ENCODE data around the gene CBFA2T3. TPM values are rescaled to one million over a fixed set of nuclear protein-coding genes. Genes with fewer than 3 reads are reported as not detected.

The CBFA2T3 gene
- total and polyA plus RNA-seq, 4 donors: 0.18 to 9.4 (median 2.7) TPM

DNA sequence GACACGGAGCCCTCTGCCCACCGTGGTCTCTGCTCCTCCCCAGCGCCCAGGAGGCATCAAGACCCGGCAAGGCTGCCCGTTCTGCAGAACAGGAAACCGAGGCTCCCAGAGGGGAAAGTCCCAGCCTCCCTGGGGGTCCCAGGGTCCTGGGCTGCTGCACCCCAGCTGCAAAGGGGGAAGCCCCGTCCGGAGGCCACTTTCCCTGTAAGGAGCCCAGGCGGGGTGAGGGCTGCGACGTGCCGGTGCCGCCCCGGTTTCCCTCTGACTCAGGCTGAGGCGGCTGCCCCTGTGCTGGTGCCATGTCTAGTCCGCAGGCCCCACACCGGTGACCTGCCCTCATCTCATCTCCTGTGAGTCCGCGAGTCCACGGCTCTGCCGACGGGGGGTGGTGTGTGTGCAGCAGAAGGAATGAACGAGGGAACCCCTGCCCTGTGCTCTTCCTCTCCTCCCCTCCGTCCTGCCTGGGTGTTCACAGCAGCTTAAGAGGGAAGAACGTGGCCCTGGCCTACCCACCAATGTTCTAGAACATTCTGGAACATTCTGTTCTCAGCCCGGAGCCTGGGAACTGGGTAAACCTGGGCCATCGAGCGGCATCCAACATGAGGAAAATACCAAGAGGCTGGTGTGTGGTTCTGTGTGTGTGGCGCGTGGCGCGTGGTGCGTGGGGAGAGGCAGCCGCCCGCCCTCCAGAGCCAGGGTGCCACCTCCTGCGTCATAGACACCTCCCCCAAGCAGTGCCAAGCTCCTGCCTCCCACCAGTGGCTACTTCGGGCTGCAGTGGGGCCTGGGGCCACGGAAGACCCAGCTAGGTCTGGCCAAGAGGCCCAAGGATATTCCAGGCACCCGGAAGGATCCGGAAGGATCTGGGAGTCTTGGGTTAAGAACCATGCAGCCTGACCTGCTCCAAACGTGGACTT, 7.0 kb upstream of the CBFA2T3 start:
- H3K27ac ChIP-seq (ENCODE audit: low read depth in 1 of 2, low read length in 2 of 2): no peak overlapping the region
- WGBS, 2 donors: 78 to 80% methylated on average over 38 to 41 of the region's 41 CpGs
- no peak overlapping the region for H3K4me3 ChIP-seq (ENCODE audit: low read length in 2 of 2)
- no peaks in the 10 kb centered on the region for H3K4me1 ChIP-seq (ENCODE audit: control insufficient read depth in 1 of 2, insufficient read depth in 2 of 2, low read length in 2 of 2)
- no peaks in the 10 kb centered on the region for H3K27me3 ChIP-seq (ENCODE audit: control insufficient read depth in 1 of 2, insufficient read depth in 2 of 2, low read length in 1 of 2)
- intact Hi-C loops (cut with DNase I): no loop called here
- no peaks in the 10 kb centered on the region for H3K9me3 ChIP-seq (ENCODE audit: control insufficient read depth, low read length)
- no peak for DNase-seq
- H3K36me3 ChIP-seq (ENCODE audit: control insufficient read depth in 1 of 2, insufficient read depth in 2 of 2, low read length in 1 of 2): no peaks in the 10 kb centered on the region
- no peak for ATAC-seq (ENCODE audit: low FRiP score)

DNA sequence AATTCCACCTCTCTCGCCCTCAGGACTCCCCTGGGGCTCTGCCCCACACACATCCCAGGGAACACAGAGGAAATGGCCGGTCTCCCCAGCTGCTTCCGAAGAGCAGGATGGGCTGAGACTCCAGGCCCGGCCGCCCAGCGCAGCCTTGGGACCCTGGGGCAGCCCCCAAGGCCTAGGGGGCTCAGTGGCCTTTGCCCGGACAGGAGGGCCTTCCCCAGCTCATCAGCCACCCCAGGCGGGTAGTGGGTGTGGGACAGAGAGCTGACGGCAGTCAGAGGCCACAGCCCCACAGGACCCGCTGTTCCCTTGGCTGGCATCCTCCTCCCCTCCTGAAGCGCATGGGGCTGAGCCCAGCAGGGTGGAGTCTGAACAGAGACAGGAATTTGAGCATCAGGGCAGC, 6.2 kb upstream of the CBFA2T3 start:
- intact Hi-C loops (cut with DNase I): no loop called here
- WGBS, 2 donors: 61 to 66% methylated on average over 11 of the region's 11 CpGs
- no peak overlapping the region for H3K27ac ChIP-seq (ENCODE audit: low read depth in 1 of 2, low read length in 2 of 2)
- H3K9me3 ChIP-seq (ENCODE audit: control insufficient read depth, low read length): no peaks in the 10 kb centered on the region
- no peaks in the 10 kb centered on the region for H3K36me3 ChIP-seq (ENCODE audit: control insufficient read depth in 1 of 2, insufficient read depth in 2 of 2, low read length in 1 of 2)
- DNase-seq (no peak), ATAC-seq (ENCODE audit: low FRiP score) (no peak)
- no peaks in the 10 kb centered on the region for H3K27me3 ChIP-seq (ENCODE audit: control insufficient read depth in 1 of 2, insufficient read depth in 2 of 2, low read length in 1 of 2)
- no peaks in the 10 kb centered on the region for H3K4me1 ChIP-seq (ENCODE audit: control insufficient read depth in 1 of 2, insufficient read depth in 2 of 2, low read length in 2 of 2)
- H3K4me3 ChIP-seq (ENCODE audit: low read length in 2 of 2): no peak overlapping the region

DNA sequence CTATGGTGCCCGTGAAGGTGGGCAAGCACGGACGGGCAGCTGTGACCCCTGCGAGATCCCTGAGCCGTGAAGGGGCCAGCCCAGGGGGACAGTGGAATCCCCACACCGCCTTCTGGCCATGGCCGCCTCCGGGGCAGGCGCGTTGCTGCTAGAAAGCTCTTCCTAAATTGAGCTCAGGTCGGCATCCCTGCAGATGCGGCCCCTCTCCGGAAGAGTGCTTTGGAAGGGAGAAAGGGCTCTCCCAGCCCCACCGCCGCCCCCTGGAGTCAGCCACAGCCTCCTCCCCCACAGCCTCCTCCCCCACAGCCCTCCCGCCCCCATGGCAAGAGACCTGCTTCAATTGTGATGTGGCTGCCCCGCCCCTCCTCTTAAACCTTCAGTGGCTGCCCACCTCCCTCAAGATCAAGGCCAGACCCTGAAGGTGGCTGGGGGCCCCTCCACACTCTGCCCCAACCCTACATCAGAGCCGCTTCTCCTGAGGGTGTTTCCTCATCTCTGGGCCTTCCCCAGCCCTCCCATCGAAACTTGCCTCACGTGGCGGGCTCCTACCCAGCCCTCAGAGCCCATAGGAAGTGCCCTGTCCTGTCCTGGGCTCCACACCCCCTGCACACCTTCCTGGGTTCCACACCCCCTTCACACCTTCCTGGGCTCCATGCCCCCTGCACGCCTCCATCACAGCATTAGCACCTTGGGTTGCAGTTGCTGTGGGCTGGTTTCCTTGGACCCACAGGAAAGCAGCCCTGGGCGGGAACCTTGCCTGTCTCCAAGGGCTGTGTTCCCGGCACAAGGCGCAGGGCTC, 5.5 kb upstream of the CBFA2T3 start:
- ATAC-seq (ENCODE audit: low FRiP score) (no peak), DNase-seq (no peak)
- WGBS, 2 donors: 65 to 71% methylated on average over 22 to 25 of the region's 25 CpGs
- H3K9me3 ChIP-seq (ENCODE audit: control insufficient read depth, low read length): no peaks in the 10 kb centered on the region
- H3K27ac ChIP-seq (ENCODE audit: low read depth in 1 of 2, low read length in 2 of 2): no peak overlapping the region
- intact Hi-C loops (cut with DNase I): no loop called here
- H3K4me3 ChIP-seq (ENCODE audit: low read length in 2 of 2): no peak overlapping the region
- no peaks in the 10 kb centered on the region for H3K27me3 ChIP-seq (ENCODE audit: control insufficient read depth in 1 of 2, insufficient read depth in 2 of 2, low read length in 1 of 2)
- no peaks in the 10 kb centered on the region for H3K4me1 ChIP-seq (ENCODE audit: control insufficient read depth in 1 of 2, insufficient read depth in 2 of 2, low read length in 2 of 2)
- H3K36me3 ChIP-seq (ENCODE audit: control insufficient read depth in 1 of 2, insufficient read depth in 2 of 2, low read length in 1 of 2): no peaks in the 10 kb centered on the region

DNA sequence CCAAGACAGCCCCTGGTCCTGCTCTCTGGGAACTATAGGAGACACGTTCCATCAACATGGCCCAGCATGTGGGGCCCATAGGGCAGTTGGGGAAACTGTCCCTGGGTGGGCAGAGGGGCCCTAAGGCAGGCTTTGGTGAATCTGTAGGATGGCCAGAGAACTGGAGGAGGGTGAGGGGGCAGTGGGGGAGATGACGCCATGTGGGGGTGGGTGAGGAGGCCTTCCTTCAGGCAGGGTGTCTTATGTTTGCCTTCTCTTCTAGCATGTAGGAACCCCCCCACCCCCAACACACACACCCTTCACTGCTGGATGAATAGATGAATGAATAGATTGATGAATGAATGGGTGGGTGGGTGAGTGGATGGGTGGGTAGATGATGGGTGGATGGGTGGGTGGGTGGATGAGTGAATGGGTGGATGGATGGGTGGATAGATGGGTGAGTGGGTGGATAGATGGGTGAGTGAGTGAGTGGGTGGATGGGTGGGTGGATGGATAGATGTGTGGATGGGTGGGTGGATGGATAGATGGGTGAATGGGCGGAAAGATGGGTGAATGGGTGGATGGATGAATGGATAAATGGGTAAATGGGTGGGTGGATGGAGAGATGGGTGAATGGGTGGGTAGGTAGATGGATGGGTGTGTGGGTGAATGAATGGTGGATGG, 2.5 kb upstream of the CBFA2T3 start:
- H3K4me3 ChIP-seq (ENCODE audit: low read length in 2 of 2): no peak overlapping the region
- no peaks in the 10 kb centered on the region for H3K36me3 ChIP-seq (ENCODE audit: control insufficient read depth in 1 of 2, insufficient read depth in 2 of 2, low read length in 1 of 2)
- H3K27ac ChIP-seq (ENCODE audit: low read depth in 1 of 2, low read length in 2 of 2): no peak overlapping the region
- H3K9me3 ChIP-seq (ENCODE audit: control insufficient read depth, low read length): no peaks in the 10 kb centered on the region
- no peaks in the 10 kb centered on the region for H3K27me3 ChIP-seq (ENCODE audit: control insufficient read depth in 1 of 2, insufficient read depth in 2 of 2, low read length in 1 of 2)
- 82 to 83% methylated on average over 3 of the region's 3 CpGs for WGBS, 2 donors
- intact Hi-C loops (cut with DNase I): no loop called here
- H3K4me1 ChIP-seq (ENCODE audit: control insufficient read depth in 1 of 2, insufficient read depth in 2 of 2, low read length in 2 of 2): no peaks in the 10 kb centered on the region
- no peak for ATAC-seq (ENCODE audit: low FRiP score)
- DNase-seq: no peak

DNA sequence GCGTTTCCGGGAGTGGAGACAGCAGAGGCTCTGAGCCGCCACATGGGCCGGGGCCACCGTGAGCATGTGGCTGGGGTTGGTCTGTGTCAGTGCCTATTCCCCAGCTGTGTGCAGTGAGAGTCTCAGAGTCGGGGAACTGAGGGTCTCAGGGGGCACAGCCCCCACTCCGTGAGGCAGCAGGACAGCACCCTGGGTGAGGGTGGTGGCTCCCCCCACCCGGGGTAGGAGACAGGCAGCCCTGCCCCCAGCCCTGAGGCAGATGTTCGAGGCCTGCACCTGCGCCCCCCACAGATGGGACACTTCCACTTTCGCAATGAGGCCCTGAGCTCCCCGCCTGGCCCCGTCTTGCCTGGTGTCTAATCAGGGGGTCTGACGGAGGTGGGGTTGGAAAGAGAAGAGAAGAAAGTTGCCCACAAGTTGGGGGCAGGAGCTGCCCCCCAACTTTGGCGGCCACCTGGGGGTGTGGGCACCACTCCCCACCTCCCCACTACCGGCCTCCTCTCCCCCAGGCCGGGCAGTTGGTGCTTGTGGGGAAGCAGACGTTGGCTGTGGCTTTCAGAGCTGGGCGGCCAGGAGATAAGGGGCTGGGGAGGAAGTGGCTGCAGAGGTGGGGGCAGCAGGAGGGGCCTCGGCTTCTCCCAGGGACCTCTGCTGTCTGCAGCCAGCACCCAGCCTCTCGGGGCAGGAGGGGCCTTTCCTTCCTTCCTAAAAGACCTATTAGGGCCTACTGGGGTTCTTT, 1.8 kb upstream of the CBFA2T3 start:
- Histone ChIP-seq H3K27ac (ENCODE audit: low read depth in 1 of 2, low read length in 2 of 2) (no peak overlapping the region), H3K27me3 (ENCODE audit: control insufficient read depth in 1 of 2, insufficient read depth in 2 of 2, low read length in 1 of 2) (no peaks in the 10 kb centered on the region), H3K9me3 (ENCODE audit: control insufficient read depth, low read length) (no peaks in the 10 kb centered on the region), H3K4me1 (ENCODE audit: control insufficient read depth in 1 of 2, insufficient read depth in 2 of 2, low read length in 2 of 2) (no peaks in the 10 kb centered on the region), H3K4me3 (ENCODE audit: low read length in 2 of 2) (no peak overlapping the region), H3K36me3 (ENCODE audit: control insufficient read depth in 1 of 2, insufficient read depth in 2 of 2, low read length in 1 of 2) (no peaks in the 10 kb centered on the region)
- WGBS, 2 donors: 66 to 69% methylated on average over 20 to 21 of the region's 21 CpGs
- intact Hi-C loops (cut with DNase I): no loop called here
- ATAC-seq (ENCODE audit: low FRiP score) (no peak), DNase-seq (no peak)

DNA sequence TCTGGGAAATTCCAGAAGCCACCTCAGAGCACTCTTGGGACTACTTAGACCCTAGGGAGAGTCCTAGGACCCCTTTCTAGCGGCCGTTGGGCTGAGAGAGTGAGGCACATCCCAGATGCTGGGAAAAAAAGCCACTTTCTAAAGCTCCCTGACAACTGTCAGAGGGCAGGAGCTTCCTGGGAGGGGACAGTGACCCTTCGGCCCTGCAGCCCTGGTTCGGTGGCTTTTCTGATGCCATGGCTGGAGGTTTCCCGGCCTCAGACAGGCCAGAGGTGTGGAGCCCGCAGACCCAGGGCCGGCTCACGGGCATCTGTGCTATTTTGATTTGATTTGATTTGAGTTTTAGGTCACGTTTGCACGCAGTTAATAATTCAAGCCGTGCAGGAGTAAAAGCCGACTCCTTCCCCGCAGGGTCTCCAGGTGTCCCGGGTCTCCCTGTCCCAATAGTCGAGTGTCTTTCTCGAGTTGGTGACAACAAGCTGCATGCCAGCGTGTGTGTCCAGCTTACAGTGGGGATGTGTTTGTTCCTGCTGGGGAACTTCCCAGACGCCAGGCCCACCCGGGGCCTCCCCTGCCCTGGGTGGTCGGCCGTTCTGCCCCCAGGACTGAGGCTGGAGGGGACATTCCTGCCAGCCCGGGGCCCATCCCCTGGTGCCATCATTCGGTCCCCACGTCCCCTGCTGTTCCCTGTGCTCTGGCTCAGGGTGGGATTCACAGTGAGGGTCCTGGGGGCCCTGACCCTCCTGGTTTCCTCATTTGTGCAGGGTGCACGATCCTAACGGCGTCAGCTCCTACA, 1.0 kb upstream of the CBFA2T3 start:
- H3K36me3 ChIP-seq (ENCODE audit: control insufficient read depth in 1 of 2, insufficient read depth in 2 of 2, low read length in 1 of 2): no peaks in the 10 kb centered on the region
- no peaks in the 10 kb centered on the region for H3K27me3 ChIP-seq (ENCODE audit: control insufficient read depth in 1 of 2, insufficient read depth in 2 of 2, low read length in 1 of 2)
- no peaks in the 10 kb centered on the region for H3K4me1 ChIP-seq (ENCODE audit: control insufficient read depth in 1 of 2, insufficient read depth in 2 of 2, low read length in 2 of 2)
- H3K27ac ChIP-seq (ENCODE audit: low read depth in 1 of 2, low read length in 2 of 2): no peak overlapping the region
- no peaks in the 10 kb centered on the region for H3K9me3 ChIP-seq (ENCODE audit: control insufficient read depth, low read length)
- WGBS, 2 donors: 67 to 69% methylated on average over 27 of the region's 27 CpGs
- DNase-seq (no peak), ATAC-seq (ENCODE audit: low FRiP score) (no peak)
- no peak overlapping the region for H3K4me3 ChIP-seq (ENCODE audit: low read length in 2 of 2)
- intact Hi-C loops (cut with DNase I): no loop called here

DNA sequence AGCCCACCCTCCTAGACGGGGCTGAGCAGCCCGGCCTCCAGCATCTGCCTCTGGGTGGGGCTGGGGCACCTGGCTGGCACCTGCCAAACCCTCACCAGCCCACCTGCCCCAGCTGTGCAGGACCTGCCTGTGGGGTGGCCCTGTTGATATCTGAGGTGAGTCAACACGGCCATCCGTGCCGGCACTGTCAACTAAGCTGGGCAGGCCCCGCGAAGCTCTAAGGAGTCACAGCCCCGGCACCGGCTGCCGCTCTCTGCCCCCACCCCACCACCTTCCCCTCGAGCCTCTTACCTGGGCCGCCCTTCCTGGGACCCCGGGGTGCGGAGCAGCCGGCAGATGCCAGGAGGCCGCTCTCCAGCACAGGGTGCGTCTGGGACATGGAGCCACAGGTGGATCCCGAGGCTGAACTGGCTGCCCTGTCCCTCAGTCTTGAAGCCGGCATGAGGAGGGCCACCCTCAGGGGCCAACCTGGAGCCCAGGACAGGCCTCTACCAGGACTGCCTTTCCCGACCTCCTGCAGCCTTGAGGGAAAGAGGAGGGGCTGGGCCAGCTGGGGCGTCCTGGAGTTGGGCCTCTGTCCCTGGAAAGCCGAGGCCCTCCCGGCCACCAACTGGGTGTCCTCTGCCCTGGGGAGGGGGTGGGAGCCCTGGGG, 515 bp downstream of the CBFA2T3 start:
- WGBS, 2 donors: 67 to 74% methylated on average over 23 of the region's 23 CpGs
- H3K9me3 ChIP-seq (ENCODE audit: control insufficient read depth, low read length): no peaks in the 10 kb centered on the region
- no peaks in the 10 kb centered on the region for H3K36me3 ChIP-seq (ENCODE audit: control insufficient read depth in 1 of 2, insufficient read depth in 2 of 2, low read length in 1 of 2)
- no peak for ATAC-seq (ENCODE audit: low FRiP score)
- intact Hi-C loops (cut with DNase I): no loop called here
- H3K4me1 ChIP-seq (ENCODE audit: control insufficient read depth in 1 of 2, insufficient read depth in 2 of 2, low read length in 2 of 2): no peaks in the 10 kb centered on the region
- no peak overlapping the region for H3K27ac ChIP-seq (ENCODE audit: low read depth in 1 of 2, low read length in 2 of 2)
- no peak overlapping the region for H3K4me3 ChIP-seq (ENCODE audit: low read length in 2 of 2)
- DNase-seq: no peak
- H3K27me3 ChIP-seq (ENCODE audit: control insufficient read depth in 1 of 2, insufficient read depth in 2 of 2, low read length in 1 of 2): no peaks in the 10 kb centered on the region

Measured in aorta (tissue), 5 donors.